SJCRH30 (cell line): Measurements from ENCODE around the gene ANKMY1. TPM values are rescaled to one million over a fixed set of nuclear protein-coding genes. Genes with fewer than 3 reads are reported as not detected.

ENCODE experiments used
- DNase-seq, 2 experiments: peaks; one replicate each; pipeline ENCODE4 v3.0.0-alpha.2; 2015 to 2020
- H3K27ac ChIP-seq: fragments of 250-450 bp; sonication (Bioruptor Pico); 2 replicates; pipeline ENCODE4 v1.5.1; 2020; ENCODE audit warnings: mild to moderate bottlenecking, moderate library complexity
- H3K27me3 ChIP-seq: fragments of 250-450 bp; sonication (Bioruptor Pico); 2 replicates; pipeline ENCODE4 v1.5.1; 2020; ENCODE audit warnings: mild to moderate bottlenecking, moderate library complexity
- H3K36me3 ChIP-seq: fragments of 250-450 bp; sonication (Bioruptor Pico); 2 replicates; pipeline ENCODE4 v1.5.1; 2020; ENCODE audit warnings: mild to moderate bottlenecking, moderate library complexity
- H3K4me1 ChIP-seq: fragments of 250-450 bp; sonication (Bioruptor Pico); 2 replicates; pipeline ENCODE4 v1.5.1; 2020; ENCODE audit warnings: mild to moderate bottlenecking, moderate library complexity
- H3K4me3 ChIP-seq: fragments of 250-450 bp; sonication (Bioruptor Pico); 2 replicates; pipeline ENCODE4 v1.5.1; 2020; ENCODE audit warnings: mild to moderate bottlenecking, moderate library complexity
- H3K9me3 ChIP-seq: fragments of 250-450 bp; sonication (Bioruptor Pico); replicated peaks from 2 replicates; pipeline ENCODE4 v1.5.1; 2020; ENCODE audit warnings: mild to moderate bottlenecking, moderate library complexity
- total RNA-seq: library from RNA; depleted of rRNA; stranded (reverse); fragments of >200 nt; shearing (Covaris generic); gene quantifications from 2 replicates; pipeline ENCODE4 v1.2.3, GENCODE V29; 2014

The ANKMY1 gene
- total RNA-seq, 1 experiment from 2014 or later: 6.7 TPM

GRCh38 chr2:240436683-240437550 is 120.9 kb downstream of the ANKMY1 start:
- DNase-seq: peak; percentile 60 to 64
- H3K27ac ChIP-seq: peak overlapping the region; percentile 58; the same call in 1 of the 2 replicates
- peaks cover 23% of the 10 kb centered on the region; the same call in 1 of the 2 replicates for H3K4me1 ChIP-seq
- H3K36me3 ChIP-seq: no peaks in the 10 kb centered on the region
- H3K9me3 ChIP-seq: no peaks in the 10 kb centered on the region
- H3K27me3 ChIP-seq: no peaks in the 10 kb centered on the region
- peak overlapping the region; percentile 82 for H3K4me3 ChIP-seq

DNA sequence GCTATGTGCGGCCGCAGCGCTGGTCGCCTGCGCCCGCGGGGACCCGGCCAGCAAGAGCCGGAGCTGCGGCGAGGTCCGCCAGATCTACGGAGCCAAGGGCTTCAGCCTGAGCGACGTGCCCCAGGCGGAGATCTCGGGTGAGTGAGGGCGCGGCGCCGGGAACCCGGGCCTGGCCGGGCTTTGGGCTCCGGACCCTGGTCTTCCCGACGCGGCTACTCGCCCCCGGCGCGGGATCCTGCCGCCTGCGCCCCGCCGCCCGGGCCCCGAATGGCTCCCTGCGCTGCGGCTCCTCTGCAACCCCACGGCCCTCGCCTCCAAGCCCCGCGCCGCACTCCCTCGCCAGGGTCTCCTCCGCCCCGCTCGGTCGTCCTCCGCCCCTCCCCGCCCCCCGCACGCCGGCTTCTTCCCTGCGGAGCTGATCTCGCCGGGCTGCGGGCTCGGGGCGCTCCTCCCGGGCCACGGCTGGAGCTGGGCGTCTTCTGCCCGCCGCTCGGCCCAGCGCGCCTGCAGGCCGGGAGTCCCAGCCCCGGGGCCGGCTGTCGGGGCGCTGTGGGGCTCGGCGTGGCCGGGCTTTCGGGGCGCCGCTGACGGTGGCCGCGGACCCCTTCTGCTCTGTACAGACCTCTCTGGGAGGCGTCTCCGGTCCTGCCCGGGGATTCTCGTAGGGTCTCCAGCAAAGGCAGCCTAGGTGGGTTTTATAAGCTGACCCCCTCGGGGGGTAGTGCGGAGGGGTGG is 121.7 kb downstream of the ANKMY1 start:
- peak; percentile 40 to 53 for DNase-seq
- Histone ChIP-seq H3K27me3 (no peaks in the 10 kb centered on the region), H3K27ac (peak overlapping the region; percentile 58; the same call in 1 of the 2 replicates)

DNA sequence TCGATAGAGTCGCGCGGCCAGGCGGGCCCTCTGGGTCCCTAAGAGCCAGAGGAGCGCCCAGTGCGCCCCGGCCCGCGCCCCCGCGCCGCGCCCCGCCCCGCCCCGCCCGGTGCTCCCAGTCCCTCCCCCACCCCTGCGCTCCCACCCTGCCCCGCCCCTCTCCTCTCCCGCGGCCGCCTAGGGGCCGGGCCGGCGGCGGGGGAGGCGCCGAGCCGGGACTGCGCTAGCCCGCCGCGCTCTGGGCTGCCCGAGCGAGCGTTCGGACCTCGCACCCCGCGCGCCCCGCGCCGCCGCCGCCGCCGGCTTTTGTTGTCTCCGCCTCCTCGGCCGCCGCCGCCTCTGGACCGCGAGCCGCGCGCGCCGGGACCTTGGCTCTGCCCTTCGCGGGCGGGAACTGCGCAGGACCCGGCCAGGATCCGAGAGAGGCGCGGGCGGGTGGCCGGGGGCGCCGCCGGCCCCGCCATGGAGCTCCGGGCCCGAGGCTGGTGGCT is 122.3 kb downstream of the ANKMY1 start, which contains the start of gene GPC1:
TSS of gene GPC1 (plus strand) at position 207 of the 491 bp plus-strand sequence. CDS start at position 463, 256 bp downstream.
- Histone ChIP-seq H3K27me3 (no peaks in the 10 kb centered on the region), H3K27ac (peak within 1 kb of the TSS; percentile 85), H3K36me3 (no peaks in the 10 kb centered on the region), H3K4me1 (peaks cover 22% of the 10 kb centered on the region; the same call in 1 of the 2 replicates), H3K4me3 (peak within 1 kb of the TSS; percentile 82), H3K9me3 (no peaks in the 10 kb centered on the region)
- peak; percentile 73 to 86 for DNase-seq

More for the DNA sequence above, 121.7 kb downstream of the ANKMY1 start:
- no peaks in the 10 kb centered on the region for H3K9me3 ChIP-seq
- peaks cover 22% of the 10 kb centered on the region; the same call in 1 of the 2 replicates for H3K4me1 ChIP-seq
- peak overlapping the region; percentile 82 for H3K4me3 ChIP-seq
- H3K36me3 ChIP-seq: no peaks in the 10 kb centered on the region

GRCh38 chr2:240434728-240435456 is 122.9 kb downstream of the ANKMY1 start:
- peak; percentile 96 to 97 for DNase-seq
- H3K27me3 ChIP-seq: no peaks in the 10 kb centered on the region
- H3K27ac ChIP-seq: peak overlapping the region; percentile 85
- no peaks in the 10 kb centered on the region for H3K9me3 ChIP-seq
- no peaks in the 10 kb centered on the region for H3K36me3 ChIP-seq
- peaks cover 22% of the 10 kb centered on the region; the same call in 1 of the 2 replicates for H3K4me1 ChIP-seq
- H3K4me3 ChIP-seq: peak overlapping the region; percentile 82

- peak; percentile 59 to 69 for DNase-seq
- Histone ChIP-seq H3K27me3 (no peaks in the 10 kb centered on the region), H3K27ac (peak overlapping the region; percentile 85), H3K9me3 (no peaks in the 10 kb centered on the region), H3K4me3 (peak overlapping the region; percentile 82), H3K36me3 (no peaks in the 10 kb centered on the region), H3K4me1 (peaks cover 22% of the 10 kb centered on the region; the same call in 1 of the 2 replicates)
These were observed 123.6 kb downstream of the ANKMY1 start for GRCh38 chr2:240433973-240434727.

DNA sequence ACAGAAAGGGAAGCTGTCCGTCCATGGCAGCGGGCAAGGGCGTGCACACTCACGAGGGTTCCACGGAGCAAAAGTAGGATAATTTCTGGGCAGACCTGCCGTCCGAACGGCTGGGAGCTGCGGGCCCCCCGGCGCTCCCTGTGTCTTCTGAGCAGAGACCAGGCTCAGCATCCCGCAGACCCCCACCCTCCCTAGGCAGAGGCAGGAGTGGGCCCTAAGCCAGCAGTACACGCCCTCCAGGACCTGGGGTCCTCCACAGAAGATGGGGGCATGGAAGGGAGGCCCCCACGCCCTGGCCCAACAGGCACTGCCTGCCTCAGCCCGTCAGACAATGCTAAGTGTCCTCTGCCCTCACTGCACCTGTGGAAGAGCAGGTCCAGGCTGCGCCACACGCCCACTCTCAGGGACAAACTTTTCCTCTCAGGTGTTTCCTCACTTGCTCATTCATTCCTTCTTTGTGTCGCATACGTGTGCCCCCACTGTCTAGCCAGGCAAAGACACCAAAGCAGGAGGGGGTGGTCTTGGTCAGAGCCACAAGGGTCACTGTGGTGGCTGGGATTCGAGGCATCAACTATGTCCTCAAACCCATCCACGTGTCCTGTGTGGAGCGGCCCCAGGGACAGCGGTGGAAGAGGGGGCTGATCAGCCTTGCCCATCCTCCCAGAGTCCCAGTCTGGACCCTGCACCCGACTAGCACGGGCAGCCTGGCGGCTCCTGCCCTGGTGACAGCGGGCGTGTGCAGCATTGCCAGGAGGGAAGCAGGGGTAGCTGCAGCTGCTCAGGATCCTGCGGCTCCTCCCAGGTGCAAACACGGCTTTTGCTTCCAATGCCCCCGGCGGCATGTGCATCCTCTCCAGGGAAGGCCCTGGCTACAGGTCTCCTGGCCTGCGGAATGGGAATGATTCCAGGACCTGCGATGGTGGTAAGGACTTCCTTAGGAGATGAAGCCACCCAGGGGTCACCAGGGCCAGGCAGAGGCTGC is 124.7 kb downstream of the ANKMY1 start:
- H3K4me1 ChIP-seq: peaks cover 22% of the 10 kb centered on the region; the same call in 1 of the 2 replicates
- peak in 1 of 2 experiments; percentile 4 for DNase-seq
- H3K9me3 ChIP-seq: no peaks in the 10 kb centered on the region
- peak overlapping the region; percentile 85 for H3K27ac ChIP-seq
- H3K36me3 ChIP-seq: no peaks in the 10 kb centered on the region
- no peaks in the 10 kb centered on the region for H3K27me3 ChIP-seq
- H3K4me3 ChIP-seq: no peak overlapping the region

DNA sequence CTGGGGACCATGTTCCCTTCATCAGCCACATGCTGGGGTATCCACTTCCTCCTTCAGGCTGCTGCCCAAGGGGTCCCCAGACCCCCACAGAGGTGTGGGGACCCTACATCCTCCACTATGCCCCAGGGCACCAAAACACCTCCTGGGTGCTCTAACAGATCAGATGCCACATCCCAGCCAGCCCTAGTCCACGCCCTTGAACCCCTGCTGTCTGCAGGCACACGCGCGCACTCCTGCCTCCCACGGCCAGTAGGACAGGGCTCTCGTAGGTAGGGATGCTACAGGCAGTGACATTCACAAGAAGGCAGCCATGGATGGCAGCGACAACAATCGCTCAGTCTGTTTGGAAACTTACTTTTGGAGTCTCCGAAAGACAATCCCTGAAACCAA is 125.4 kb downstream of the ANKMY1 start:
- no peak overlapping the region for H3K4me3 ChIP-seq
- H3K27ac ChIP-seq: no peak overlapping the region
- H3K4me1 ChIP-seq: peaks cover 15% of the 10 kb centered on the region; the same call in 1 of the 2 replicates
- H3K36me3 ChIP-seq: no peaks in the 10 kb centered on the region
- DNase-seq: peak in 1 of 2 experiments; percentile 4
- no peaks in the 10 kb centered on the region for H3K27me3 ChIP-seq
- H3K9me3 ChIP-seq: no peaks in the 10 kb centered on the region

DNA sequence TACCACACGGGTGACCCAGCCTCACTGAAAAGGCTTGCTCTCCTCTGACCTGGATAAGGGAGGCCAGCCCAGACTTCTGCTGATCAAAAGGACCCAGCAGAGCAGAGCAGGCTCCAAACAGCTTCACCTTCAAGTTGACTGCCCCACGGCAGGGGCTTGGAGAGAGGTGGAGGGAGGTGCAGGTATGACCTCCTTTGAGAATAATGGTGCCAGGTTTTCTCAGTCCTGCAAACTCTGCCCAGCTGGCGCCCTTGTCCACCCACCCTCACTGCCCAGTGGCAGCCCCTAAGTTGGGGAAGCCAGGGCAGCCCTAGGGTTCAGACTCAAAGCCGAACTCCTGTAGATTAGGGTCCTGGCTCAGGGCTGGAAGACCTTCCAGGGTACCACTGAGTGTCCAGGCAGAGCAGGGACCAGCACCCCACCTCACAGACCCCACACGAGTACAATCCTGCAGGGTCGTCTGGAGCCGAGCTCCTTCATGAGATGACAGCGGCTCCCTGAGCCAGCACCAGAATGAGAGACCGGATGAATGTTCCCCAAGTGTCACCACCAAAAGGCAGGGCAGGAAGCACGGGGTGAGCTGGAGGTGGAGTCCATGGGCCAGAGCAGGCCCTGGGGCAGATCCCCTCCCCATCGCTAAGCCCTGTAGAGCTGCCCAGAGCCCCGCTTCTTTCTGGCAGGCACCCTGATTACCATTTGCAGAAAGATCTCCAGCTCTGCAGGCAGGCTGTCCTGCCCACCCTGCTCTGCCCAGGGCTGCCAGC is 125.9 kb downstream of the ANKMY1 start:
- H3K4me1 ChIP-seq: peaks cover 12% of the 10 kb centered on the region; the same call in 1 of the 2 replicates
- DNase-seq: no peak

DNA sequence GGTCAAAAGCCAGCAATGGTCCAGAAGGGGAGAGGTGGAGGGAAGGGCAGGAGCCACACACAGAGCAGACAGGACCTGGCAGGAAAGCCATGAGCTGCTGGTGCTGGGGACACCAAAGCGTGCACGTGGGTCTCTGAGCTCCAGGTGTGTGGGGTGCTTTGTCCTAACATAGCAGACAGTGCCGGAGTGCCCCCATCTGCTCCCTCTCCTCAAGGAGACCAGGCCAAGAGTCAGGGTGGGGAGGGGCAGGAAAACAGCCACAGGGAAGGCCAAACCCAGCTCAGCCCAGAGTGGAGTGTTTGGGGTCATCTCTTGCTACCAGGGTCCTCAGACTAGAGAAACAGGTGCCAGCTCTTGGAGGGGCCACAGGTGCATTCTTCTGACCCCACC is 126.5 kb downstream of the ANKMY1 start:
- Histone ChIP-seq H3K27me3 (no peaks in the 10 kb centered on the region), H3K36me3 (no peaks in the 10 kb centered on the region), H3K9me3 (no peaks in the 10 kb centered on the region), H3K4me1 (peaks cover 9% of the 10 kb centered on the region; the same call in 1 of the 2 replicates), H3K27ac (no peak overlapping the region), H3K4me3 (no peak overlapping the region)
- no peak for DNase-seq

More for the DNA sequence above, 125.9 kb downstream of the ANKMY1 start:
- Histone ChIP-seq H3K27ac (no peak overlapping the region), H3K27me3 (no peaks in the 10 kb centered on the region), H3K36me3 (no peaks in the 10 kb centered on the region), H3K4me3 (no peak overlapping the region), H3K9me3 (no peaks in the 10 kb centered on the region)

GRCh38 chr2:240430595-240430994 is 127.2 kb downstream of the ANKMY1 start:
- H3K9me3 ChIP-seq: no peaks in the 10 kb centered on the region
- no peak overlapping the region for H3K27ac ChIP-seq
- DNase-seq: no peak

DNA sequence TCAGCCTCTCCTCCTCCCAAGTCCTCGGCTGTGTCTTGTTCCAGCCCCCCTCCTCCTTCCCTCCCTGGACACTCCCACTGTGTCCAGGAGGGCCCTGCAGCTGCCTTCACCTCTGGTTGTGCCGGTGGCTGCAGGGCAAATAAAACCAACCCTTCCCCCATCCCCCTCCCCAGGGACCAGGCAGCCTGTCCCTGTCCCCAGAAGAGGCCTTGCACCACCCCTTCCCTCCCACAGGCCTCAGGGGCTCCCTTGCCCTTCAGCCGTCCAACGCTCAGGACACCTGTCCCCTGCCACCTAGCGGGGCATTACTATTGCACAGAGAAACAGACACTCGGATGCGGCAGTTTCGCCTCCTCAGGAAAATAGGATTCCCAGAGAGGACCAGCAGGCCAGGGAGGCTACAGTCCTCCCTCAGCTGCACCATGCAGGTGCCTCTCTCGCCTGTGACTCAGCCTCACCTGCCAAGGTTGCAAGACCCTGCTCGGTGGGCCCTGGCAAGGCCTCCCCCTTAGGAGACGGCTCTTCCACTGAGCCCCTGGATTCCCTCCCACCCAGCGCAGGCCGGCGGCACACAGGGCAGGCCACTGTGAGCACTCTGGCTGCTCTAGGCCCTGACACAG is 127.8 kb downstream of the ANKMY1 start:
- no peaks in the 10 kb centered on the region for H3K27me3 ChIP-seq
- H3K36me3 ChIP-seq: no peaks in the 10 kb centered on the region
- H3K4me1 ChIP-seq: peaks cover 9% of the 10 kb centered on the region; the same call in 1 of the 2 replicates
- H3K4me3 ChIP-seq: no peak overlapping the region
- DNase-seq: peak; percentile 15 to 34
- no peaks in the 10 kb centered on the region for H3K9me3 ChIP-seq
- no peak overlapping the region for H3K27ac ChIP-seq

More at GRCh38 chr2:240430595-240430994, 127.2 kb downstream of the ANKMY1 start:
- Histone ChIP-seq H3K4me3 (no peak overlapping the region), H3K4me1 (peaks cover 9% of the 10 kb centered on the region; the same call in 1 of the 2 replicates), H3K36me3 (no peaks in the 10 kb centered on the region), H3K27me3 (no peaks in the 10 kb centered on the region)
